Neural cell (in vitro differentiated cells): ENCODE data around the gene EIF4G3.

Experiments used
- CTCF ChIP-seq: fragments of 450-650 bp; IDR thresholded peaks from 2 replicates; pipeline ENCODE4 v1.5.1; 2014; ENCODE audit warnings: antibody characterized with exemption, mild to moderate bottlenecking, moderate library complexity; ENCODE audit not compliant: poor library complexity, severe bottlenecking
- EP300 ChIP-seq: fragments of 450-650 bp; conservative IDR thresholded peaks from 2 replicates; pipeline ENCODE4 v1.6.1; 2014; ENCODE audit warnings: antibody characterized with exemption, mild to moderate bottlenecking, moderate library complexity; ENCODE audit not compliant: poor library complexity, severe bottlenecking
- EZH2 ChIP-seq: fragments of 200-600, 300-800 bp; shearing (Covaris generic), sonication (generic); IDR thresholded peaks from 2 replicates; pipeline ENCODE4 v1.6.1; 2014; ENCODE audit warnings: antibody characterized with exemption, low read length, borderline replicate concordance, mild to moderate bottlenecking; ENCODE audit not compliant: insufficient read depth, poor library complexity, severe bottlenecking
- MXI1 ChIP-seq: fragments of 450-650 bp; conservative IDR thresholded peaks from 2 replicates; pipeline ENCODE4 v1.6.1; 2014; ENCODE audit warnings: antibody characterized with exemption, mild to moderate bottlenecking; ENCODE audit not compliant: poor library complexity, severe bottlenecking
- POLR2AphosphoS5 ChIP-seq: IDR thresholded peaks from 2 replicates; pipeline ENCODE4 v1.6.1; 2012
- RAD21 ChIP-seq: fragments of 450-650 bp; conservative IDR thresholded peaks from 2 replicates; pipeline ENCODE4 v1.6.1; 2014; ENCODE audit warnings: antibody characterized with exemption, mild to moderate bottlenecking, moderate library complexity
- SMC3 ChIP-seq: fragments of 450-650 bp; conservative IDR thresholded peaks from 2 replicates; pipeline ENCODE4 v1.6.1; 2014; ENCODE audit warnings: antibody characterized with exemption, mild to moderate bottlenecking, moderate library complexity; ENCODE audit not compliant: poor library complexity
- TAF1 ChIP-seq: IDR thresholded peaks from 2 replicates; pipeline ENCODE4 v1.6.1; 2012; ENCODE audit warnings: low read depth
- TF ChIP-seq, protein P1 (sequence below): IDR thresholded peaks from 2 replicates; pipeline ENCODE4 v1.6.1; 2012; ENCODE audit warnings: borderline replicate concordance

DNA sequence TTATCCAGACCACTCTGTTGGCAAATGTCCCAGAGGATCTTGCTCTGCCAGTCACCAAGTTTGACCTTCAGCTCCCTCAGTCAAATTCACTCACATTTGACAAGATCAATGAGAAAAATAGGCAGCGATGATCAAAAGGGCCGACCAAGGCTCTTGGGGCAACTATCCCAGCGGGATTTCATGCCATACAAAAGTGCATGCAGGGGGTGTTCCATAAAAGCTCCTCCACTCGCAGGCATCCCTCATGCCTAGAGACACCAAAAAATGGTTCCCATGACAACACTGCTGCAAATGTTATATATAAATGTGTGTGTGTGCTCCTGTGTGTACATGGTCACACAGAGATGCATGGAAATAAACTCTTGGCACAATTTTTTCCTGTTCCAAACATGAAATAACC lies 16.2 kb upstream of the EIF4G3 start:
- no peak for TF ChIP-seq CTCF
- TF ChIP-seq TAF1: no peak
- TF ChIP-seq EZH2: no peak
- TF ChIP-seq MXI1: no peak
- TF ChIP-seq, protein P1, sequence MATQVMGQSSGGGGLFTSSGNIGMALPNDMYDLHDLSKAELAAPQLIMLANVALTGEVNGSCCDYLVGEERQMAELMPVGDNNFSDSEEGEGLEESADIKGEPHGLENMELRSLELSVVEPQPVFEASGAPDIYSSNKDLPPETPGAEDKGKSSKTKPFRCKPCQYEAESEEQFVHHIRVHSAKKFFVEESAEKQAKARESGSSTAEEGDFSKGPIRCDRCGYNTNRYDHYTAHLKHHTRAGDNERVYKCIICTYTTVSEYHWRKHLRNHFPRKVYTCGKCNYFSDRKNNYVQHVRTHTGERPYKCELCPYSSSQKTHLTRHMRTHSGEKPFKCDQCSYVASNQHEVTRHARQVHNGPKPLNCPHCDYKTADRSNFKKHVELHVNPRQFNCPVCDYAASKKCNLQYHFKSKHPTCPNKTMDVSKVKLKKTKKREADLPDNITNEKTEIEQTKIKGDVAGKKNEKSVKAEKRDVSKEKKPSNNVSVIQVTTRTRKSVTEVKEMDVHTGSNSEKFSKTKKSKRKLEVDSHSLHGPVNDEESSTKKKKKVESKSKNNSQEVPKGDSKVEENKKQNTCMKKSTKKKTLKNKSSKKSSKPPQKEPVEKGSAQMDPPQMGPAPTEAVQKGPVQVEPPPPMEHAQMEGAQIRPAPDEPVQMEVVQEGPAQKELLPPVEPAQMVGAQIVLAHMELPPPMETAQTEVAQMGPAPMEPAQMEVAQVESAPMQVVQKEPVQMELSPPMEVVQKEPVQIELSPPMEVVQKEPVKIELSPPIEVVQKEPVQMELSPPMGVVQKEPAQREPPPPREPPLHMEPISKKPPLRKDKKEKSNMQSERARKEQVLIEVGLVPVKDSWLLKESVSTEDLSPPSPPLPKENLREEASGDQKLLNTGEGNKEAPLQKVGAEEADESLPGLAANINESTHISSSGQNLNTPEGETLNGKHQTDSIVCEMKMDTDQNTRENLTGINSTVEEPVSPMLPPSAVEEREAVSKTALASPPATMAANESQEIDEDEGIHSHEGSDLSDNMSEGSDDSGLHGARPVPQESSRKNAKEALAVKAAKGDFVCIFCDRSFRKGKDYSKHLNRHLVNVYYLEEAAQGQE: no peak
- peak; percentile 16 for TF ChIP-seq EP300
- TF ChIP-seq POLR2AphosphoS5: no peak
- TF ChIP-seq SMC3: no peak
- no peak for TF ChIP-seq RAD21
